Measurements from ENCODE around the gene SYT1. TPM values are rescaled to one million over a fixed set of nuclear protein-coding genes. Genes with fewer than 3 reads are reported as not detected.

SYT1 gene
- total RNA-seq, 1 experiment from 2014 or later = 15.8 TPM

DNA sequence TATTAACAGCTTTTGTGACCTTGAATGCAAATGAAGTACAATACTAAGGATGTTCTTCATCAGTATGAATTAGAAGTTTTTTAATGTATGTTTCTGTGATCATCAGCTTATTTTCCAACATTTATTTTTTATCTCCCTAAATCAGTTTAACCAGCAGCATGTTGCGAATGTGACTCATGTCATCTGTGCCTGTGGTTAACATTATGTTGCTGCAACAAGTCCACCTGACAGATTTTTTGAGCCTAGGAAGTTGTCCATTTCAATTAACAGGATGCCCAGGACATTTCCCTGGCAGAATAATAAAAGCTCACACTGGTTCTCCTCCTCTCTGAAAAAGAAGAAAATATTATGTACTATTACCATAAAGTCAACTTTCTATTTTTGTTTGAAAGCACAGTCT lies 155.5 kb downstream of the SYT1 start:
- Mint-ChIP-seq H3K27me3 (ENCODE audit: low read depth) (no peaks in the 10 kb centered on the region), H3K4me1 (peaks cover 4 to 5% of the 10 kb centered on the region in 2 experiments; a peak in 3 of 4 replicates), H3K27ac (no peak overlapping the region; a peak in 1 of 7 replicates), H3K9me3 (peaks cover 0 to 3% of the 10 kb centered on the region in 2 experiments; a peak in 1 of 5 replicates), H3K36me3 (ENCODE audit: insufficient read depth in 1 of 3, low read depth in 3 of 3) (peaks cover 3 to 8% (median 6%) of the 10 kb centered on the region in 3 experiments; a peak in 4 of 7 replicates), H3K4me3 (no peak overlapping the region)
- Histone ChIP-seq H4K8ac (replicated peaks; ENCODE audit: insufficient read length, low read depth, low read length) (no peak overlapping the region), H2BK120ac (ENCODE audit: low read depth, low read length, poor library complexity, severe bottlenecking) (no peak overlapping the region), H2BK5ac (ENCODE audit: insufficient read length, low read length) (no peak overlapping the region), H3K23ac (ENCODE audit: insufficient read length, low read depth, low read length) (no peak overlapping the region), H3K79me2 (ENCODE audit: insufficient read depth, low read length) (no peaks in the 10 kb centered on the region), H3K9ac (ENCODE audit: extremely low read depth, insufficient read length, low read length) (no peak overlapping the region), H2AK5ac (ENCODE audit: insufficient read length, low read length) (no peak overlapping the region), H3K23me2 (ENCODE audit: insufficient read length, low read depth, low read length, poor library complexity, severe bottlenecking) (no peaks in the 10 kb centered on the region), H3K27ac (ENCODE audit: insufficient read length, low read depth, low read length) (no peak overlapping the region), H3K4ac (ENCODE audit: low read depth, low read length) (no peak overlapping the region), H3K79me1 (ENCODE audit: insufficient read depth, low read depth, low read length, poor library complexity, severe bottlenecking) (no peaks in the 10 kb centered on the region), H2BK20ac (ENCODE audit: low read depth, low read length, poor library complexity, severe bottlenecking) (no peak overlapping the region), H2AFZ (ENCODE audit: low read length) (no peak overlapping the region), H3K4me1 (ENCODE audit: insufficient read depth, low read length) (no peaks in the 10 kb centered on the region), H3K9me3 (ENCODE audit: control insufficient read depth, low read depth, low read length) (no peaks in the 10 kb centered on the region), H3K14ac (ENCODE audit: insufficient read depth, low read length) (no peak overlapping the region), H3T11ph (ENCODE audit: low read length) (no peak overlapping the region), H4K5ac (ENCODE audit: insufficient read length, low read depth, low read length) (no peak overlapping the region), H3K27me3 (ENCODE audit: insufficient read depth, low read length) (no peaks in the 10 kb centered on the region), H3K4me2 (ENCODE audit: insufficient read depth, insufficient read length, low read length) (no peak overlapping the region), H2BK12ac (ENCODE audit: insufficient read length, low read depth, low read length) (no peak overlapping the region), H4K91ac (ENCODE audit: insufficient read length, low read depth, low read length) (no peak overlapping the region), H3K56ac (ENCODE audit: insufficient read length, low read depth, low read length) (no peak overlapping the region), H4K20me1 (ENCODE audit: control insufficient read depth, insufficient read depth, insufficient read length) (no peaks in the 10 kb centered on the region), H2BK15ac (ENCODE audit: low read depth, low read length) (no peak overlapping the region), H3K18ac (ENCODE audit: insufficient read length, low read depth, low read length) (no peak overlapping the region)
- no peak for DNase-seq
- TF ChIP-seq, protein P1, sequence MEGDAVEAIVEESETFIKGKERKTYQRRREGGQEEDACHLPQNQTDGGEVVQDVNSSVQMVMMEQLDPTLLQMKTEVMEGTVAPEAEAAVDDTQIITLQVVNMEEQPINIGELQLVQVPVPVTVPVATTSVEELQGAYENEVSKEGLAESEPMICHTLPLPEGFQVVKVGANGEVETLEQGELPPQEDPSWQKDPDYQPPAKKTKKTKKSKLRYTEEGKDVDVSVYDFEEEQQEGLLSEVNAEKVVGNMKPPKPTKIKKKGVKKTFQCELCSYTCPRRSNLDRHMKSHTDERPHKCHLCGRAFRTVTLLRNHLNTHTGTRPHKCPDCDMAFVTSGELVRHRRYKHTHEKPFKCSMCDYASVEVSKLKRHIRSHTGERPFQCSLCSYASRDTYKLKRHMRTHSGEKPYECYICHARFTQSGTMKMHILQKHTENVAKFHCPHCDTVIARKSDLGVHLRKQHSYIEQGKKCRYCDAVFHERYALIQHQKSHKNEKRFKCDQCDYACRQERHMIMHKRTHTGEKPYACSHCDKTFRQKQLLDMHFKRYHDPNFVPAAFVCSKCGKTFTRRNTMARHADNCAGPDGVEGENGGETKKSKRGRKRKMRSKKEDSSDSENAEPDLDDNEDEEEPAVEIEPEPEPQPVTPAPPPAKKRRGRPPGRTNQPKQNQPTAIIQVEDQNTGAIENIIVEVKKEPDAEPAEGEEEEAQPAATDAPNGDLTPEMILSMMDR (conservative IDR thresholded peaks at IDR 0.05) = no peak
- no CpG with 5 or more reads among the region's 1 CpG for WGBS (ENCODE audit: extremely low coverage, insufficient read length, low lambda C conversion rate)

All from H9 (cell line).